ENCODE measurements around the gene NSMF. TPM values are rescaled to one million over a fixed set of nuclear protein-coding genes. Genes with fewer than 3 reads are reported as not detected.

Gene NSMF
- total and polyA plus RNA-seq, 2 of the 8 experiments (the other 6 are each of a cell fraction or from before 2014, with no cell fraction given), result 56.7 to 65.1 TPM

- TF ChIP-seq RBBP5 (IDR thresholded peaks at IDR 0.05; ENCODE audit: borderline replicate concordance, low read depth, low read length), result no peak
- no peak for TF ChIP-seq EP300 (IDR thresholded peaks at IDR 0.05; ENCODE audit: borderline replicate concordance in 1 of 2, low read depth in 2 of 2, low read length in 2 of 2)
- no peak for TF ChIP-seq BACH1 (IDR thresholded peaks at IDR 0.05; ENCODE audit: low read length)
- TF ChIP-seq GABPA (IDR thresholded peaks at IDR 0.05; ENCODE audit: borderline replicate concordance, insufficient read depth, low read length), result no peak
- TF ChIP-seq RAD21 (IDR thresholded peaks at IDR 0.05 in 1 of 2, conservative IDR thresholded peaks at IDR 0.05 in 1 of 2; ENCODE audit: low read depth in 2 of 2, low read length in 2 of 2), result no peak
Observed at GRCh38 chr9:137439158-137439714, 19.9 kb downstream of the NSMF start (continued).

Measured in H1 (cell line).